ENCODE data around the gene ART3. TPM values are rescaled to one million over a fixed set of nuclear protein-coding genes. Genes with fewer than 3 reads are reported as not detected.

Gene ART3
- polyA plus RNA-seq, 3 donors: not detected

- Histone ChIP-seq H3K4me1 (ENCODE audit: control insufficient read depth in 1 of 2, insufficient read depth in 2 of 2, low read length in 2 of 2) (peaks cover 29 to 43% of the 10 kb centered on the region in 2 donors), H3K27ac (ENCODE audit: low read depth in 1 of 2, low read length in 2 of 2) (no peak overlapping the region), H3K36me3 (replicated peaks in 1 of 2; ENCODE audit: control insufficient read depth in 1 of 2, insufficient read depth in 2 of 2, low read length in 2 of 2) (no peaks in the 10 kb centered on the region), H3K27me3 (ENCODE audit: control insufficient read depth in 2 of 2, insufficient read depth in 2 of 2, low read length in 2 of 2) (no peaks in the 10 kb centered on the region), H3K4me3 (replicated peaks in 1 of 3; ENCODE audit: low read depth in 2 of 3, low read length in 3 of 3) (no peak overlapping the region), H3K4me2 (replicated peaks; ENCODE audit: extremely low read depth, low read length, poor library complexity, severe bottlenecking) (no peak overlapping the region), H3K9me3 (replicated peaks in 1 of 2; ENCODE audit: control insufficient read depth in 1 of 2, insufficient read depth in 1 of 2, low read length in 2 of 2) (no peaks in the 10 kb centered on the region), H2AFZ (ENCODE audit: insufficient read depth, low read depth, low read length, poor library complexity, severe bottlenecking) (no peak overlapping the region), H3K9ac (ENCODE audit: insufficient read depth, low read length, poor library complexity, severe bottlenecking) (no peak overlapping the region), H3K79me2 (ENCODE audit: insufficient read depth, low read length) (no peaks in the 10 kb centered on the region), H4K20me1 (ENCODE audit: insufficient read depth, low read length) (no peaks in the 10 kb centered on the region)
- TF ChIP-seq CTCF (IDR thresholded peaks at IDR 0.05): no peak
- no peak for DNase-seq
- no peaks in the 10 kb centered on the region for H3K9me3 Mint-ChIP-seq
- H3K36me3 Mint-ChIP-seq: no peaks in the 10 kb centered on the region
- H3K27ac Mint-ChIP-seq: peak overlapping the region in 2 of 7 donors; percentile 21 to 66
- intact Hi-C loops (cut with micrococcal nuclease): no loop called here
- peaks cover 54% of the 10 kb centered on the region for H3K4me1 Mint-ChIP-seq
- WGBS (ENCODE audit: insufficient coverage): 48% methylated on average over 2 of the region's 3 CpGs
- peak overlapping the region in 1 of 2 donors; percentile 60 for H3K4me3 Mint-ChIP-seq
- H3K27me3 Mint-ChIP-seq (ENCODE audit: low read depth in 3 of 3): peaks cover 0 to under 1% (median 0%) of the 10 kb centered on the region in 3 donors
Measured at GRCh38 chr4:76058888-76059426, 15.6 kb upstream of the ART3 start.

- intact Hi-C loops (cut with micrococcal nuclease): loop anchor here in 1 of 2 donors (10.0 kb wide), 1 partner anchor 155 kb away; the partner anchor contains the start of gene PPEF2
- peaks cover 52% of the 10 kb centered on the region for H3K4me1 Mint-ChIP-seq
- H3K27me3 Mint-ChIP-seq (ENCODE audit: low read depth in 3 of 3): peaks cover 0 to 2% (median 0%) of the 10 kb centered on the region in 3 donors
Measured at GRCh38 chr4:76059750-76060149, 14.8 kb upstream of the ART3 start.

More at GRCh38 chr4:76059750-76060149, 14.8 kb upstream of the ART3 start:
- no peak overlapping the region for H3K9ac ChIP-seq (ENCODE audit: insufficient read depth, low read length, poor library complexity, severe bottlenecking)
- no peaks in the 10 kb centered on the region for H3K36me3 ChIP-seq (replicated peaks in 1 of 2; ENCODE audit: control insufficient read depth in 1 of 2, insufficient read depth in 2 of 2, low read length in 2 of 2)
- no peaks in the 10 kb centered on the region for H4K20me1 ChIP-seq (ENCODE audit: insufficient read depth, low read length)
- peak; percentile 66 to 88 (median 81) for DNase-seq
- no peak for TF ChIP-seq CTCF (IDR thresholded peaks at IDR 0.05)
- peak overlapping the region in 1 of 2 donors; percentile 30 for H3K27ac ChIP-seq (ENCODE audit: low read depth in 1 of 2, low read length in 2 of 2)
- H3K9me3 ChIP-seq (replicated peaks in 1 of 2; ENCODE audit: control insufficient read depth in 1 of 2, insufficient read depth in 1 of 2, low read length in 2 of 2): no peaks in the 10 kb centered on the region
- peak overlapping the region; percentile 19 for H3K4me2 ChIP-seq (replicated peaks; ENCODE audit: extremely low read depth, low read length, poor library complexity, severe bottlenecking)
- peak overlapping the region; percentile 2 to 83 (median 75) for H3K27ac Mint-ChIP-seq
- H3K27me3 ChIP-seq (ENCODE audit: control insufficient read depth in 2 of 2, insufficient read depth in 2 of 2, low read length in 2 of 2): no peaks in the 10 kb centered on the region
- H3K4me3 Mint-ChIP-seq: peak overlapping the region in 1 of 2 donors; percentile 33
- WGBS (ENCODE audit: insufficient coverage): no CpG with 5 or more reads among the region's 1 CpG
- H2AFZ ChIP-seq (ENCODE audit: insufficient read depth, low read depth, low read length, poor library complexity, severe bottlenecking): no peak overlapping the region
- no peaks in the 10 kb centered on the region for H3K36me3 Mint-ChIP-seq
- H3K4me3 ChIP-seq (replicated peaks in 1 of 3; ENCODE audit: low read depth in 2 of 3, low read length in 3 of 3): peak overlapping the region in 1 of 3 experiments; percentile 10
- no peaks in the 10 kb centered on the region for H3K79me2 ChIP-seq (ENCODE audit: insufficient read depth, low read length)
- no peaks in the 10 kb centered on the region for H3K9me3 Mint-ChIP-seq
- peaks cover 28 to 43% of the 10 kb centered on the region in 2 donors for H3K4me1 ChIP-seq (ENCODE audit: control insufficient read depth in 1 of 2, insufficient read depth in 2 of 2, low read length in 2 of 2)
